GM21360 (cell line): Measurements from ENCODE around the gene CLTB.
A peak's percentile ranks its signal among the peaks of the same experiment; 100 is the strongest.
"Not testable (repeated sequence)": the region's sequence is repeated elsewhere in the genome, so short reads cannot be mapped to it uniquely, and the experiment has no call there.

Source experiments
- ATAC-seq: cut with Tn5 transposase; IDR thresholded peaks from one replicate; pipeline ENCODE4 v1.9.1; 2021; ENCODE audit warnings: mild to moderate bottlenecking, moderate library complexity; ENCODE audit not compliant: unreplicated experiment

CLTB gene

GRCh38 chr5:176415952-176416924 is at the start of gene CLTB:
Gene CLTB, minus strand, starts transcription at chr5:176416539. Its CDS starts 176 bp downstream, at chr5:176416363.
- peak; percentile 86 for ATAC-seq

- no peak for ATAC-seq
Measured at GRCh38 chr5:176463113-176463764, 46.9 kb upstream of the CLTB start.

- ATAC-seq, result no peak
Measured at GRCh38 chr5:176461349-176461748, 45.0 kb upstream of the CLTB start.

GRCh38 chr5:176458904-176459561 is 42.7 kb upstream of the CLTB start:
- ATAC-seq, result no peak

GRCh38 chr5:176454724-176455394 is 38.5 kb upstream of the CLTB start:
- no peak for ATAC-seq

GRCh38 chr5:176450077-176450476 is 33.7 kb upstream of the CLTB start:
- ATAC-seq, result no peak

GRCh38 chr5:176447978-176448608 is 31.8 kb upstream of the CLTB start, which contains the start of gene FAF2:
Gene FAF2, plus strand, starts transcription at chr5:176448385. Its CDS starts 23 bp downstream, at chr5:176448408.
- ATAC-seq, result peak; percentile 94

GRCh38 chr5:176447591-176447977 is 31.2 kb upstream of the CLTB start:
- peak; percentile 22 for ATAC-seq

GRCh38 chr5:176446884-176447590 is 30.7 kb upstream of the CLTB start:
- no peak for ATAC-seq

GRCh38 chr5:176446028-176446665 is 29.8 kb upstream of the CLTB start:
- ATAC-seq, result no peak

- ATAC-seq, result no peak
Measured at GRCh38 chr5:176444742-176445141, 28.4 kb upstream of the CLTB start.

GRCh38 chr5:176442911-176443310 is 26.6 kb upstream of the CLTB start:
- ATAC-seq, result not testable (repeated sequence)

- no peak for ATAC-seq
Measured at GRCh38 chr5:176441921-176442323, 25.6 kb upstream of the CLTB start.

- ATAC-seq, result no peak
Measured at GRCh38 chr5:176440927-176441706, 24.8 kb upstream of the CLTB start.

- no peak for ATAC-seq
Measured at GRCh38 chr5:176438959-176439757, 22.8 kb upstream of the CLTB start.

GRCh38 chr5:176436656-176437055 is 20.3 kb upstream of the CLTB start:
- no peak for ATAC-seq

GRCh38 chr5:176432707-176433106 is 16.4 kb upstream of the CLTB start:
- no peak for ATAC-seq

- ATAC-seq, result no peak
Measured at GRCh38 chr5:176429972-176430371, 13.6 kb upstream of the CLTB start.
